Esophagus (tissue), 2 donors: ENCODE data around the gene TAX1BP3. TPM values are rescaled to one million over a fixed set of nuclear protein-coding genes. Genes with fewer than 3 reads are reported as not detected.

Experiments used
- H3K27ac ChIP-seq, 2 donors: one replicate each; pipeline ENCODE4 v1.5.1; 2013; ENCODE audit warnings: low read depth in 2 of 2, mild to moderate bottlenecking in 2 of 2, inconsistent platforms in 1 of 2, low read length in 1 of 2, moderate library complexity in 1 of 2
- H3K27me3 ChIP-seq, 2 donors: one replicate each; pipeline ENCODE4 v1.6.1; 2013; ENCODE audit warnings: low read length in 2 of 2, control low read depth in 1 of 2, mild to moderate bottlenecking in 1 of 2; ENCODE audit not compliant: insufficient read depth in 2 of 2, control insufficient read depth in 1 of 2
- H3K36me3 ChIP-seq, 2 donors: one replicate each; pipeline ENCODE4 v1.6.1; 2013; ENCODE audit warnings: low read length in 1 of 2; ENCODE audit not compliant: control insufficient read depth in 2 of 2, insufficient read depth in 2 of 2
- H3K4me1 ChIP-seq, 2 donors: one replicate each; pipeline ENCODE4 v1.6.1; 2013; ENCODE audit warnings: low read length in 1 of 2; ENCODE audit not compliant: control insufficient read depth in 2 of 2, insufficient read depth in 2 of 2
- H3K4me3 ChIP-seq, 2 donors: one replicate each; pipeline ENCODE4 v1.5.1; 2013; ENCODE audit warnings: low read length in 2 of 2, mild to moderate bottlenecking in 2 of 2, low read depth in 1 of 2, moderate library complexity in 1 of 2
- H3K9me3 ChIP-seq, 2 donors: one replicate each; pipeline ENCODE4 v1.6.1; 2013; ENCODE audit warnings: mild to moderate bottlenecking in 2 of 2, low read depth in 1 of 2, low read length in 1 of 2, moderate library complexity in 1 of 2; ENCODE audit not compliant: control insufficient read depth in 2 of 2, insufficient read depth in 1 of 2
- WGBS, 2 donors: extraction: QIAGEN DNeasy Blood & Tissue Kit; methylation state at CpG; one replicate each; pipeline ENCODE4 v1.1.7; 2013; 5-methylcytosine and 5-hydroxymethylcytosine counted together
- polyA plus RNA-seq, 2 donors: library from polyadenylated mRNA; stranded (reverse); fragments of 200-250 nt; gene quantifications; one replicate each; pipeline ENCODE4 v1.2.3, GENCODE V29; 2013
- donor health status: healthy with polysubstance abuse.
- donor health status: Bipolar disorder and iron deficiency.

TAX1BP3 gene
- polyA plus RNA-seq, 2 donors: 158 to 248 TPM

DNA sequence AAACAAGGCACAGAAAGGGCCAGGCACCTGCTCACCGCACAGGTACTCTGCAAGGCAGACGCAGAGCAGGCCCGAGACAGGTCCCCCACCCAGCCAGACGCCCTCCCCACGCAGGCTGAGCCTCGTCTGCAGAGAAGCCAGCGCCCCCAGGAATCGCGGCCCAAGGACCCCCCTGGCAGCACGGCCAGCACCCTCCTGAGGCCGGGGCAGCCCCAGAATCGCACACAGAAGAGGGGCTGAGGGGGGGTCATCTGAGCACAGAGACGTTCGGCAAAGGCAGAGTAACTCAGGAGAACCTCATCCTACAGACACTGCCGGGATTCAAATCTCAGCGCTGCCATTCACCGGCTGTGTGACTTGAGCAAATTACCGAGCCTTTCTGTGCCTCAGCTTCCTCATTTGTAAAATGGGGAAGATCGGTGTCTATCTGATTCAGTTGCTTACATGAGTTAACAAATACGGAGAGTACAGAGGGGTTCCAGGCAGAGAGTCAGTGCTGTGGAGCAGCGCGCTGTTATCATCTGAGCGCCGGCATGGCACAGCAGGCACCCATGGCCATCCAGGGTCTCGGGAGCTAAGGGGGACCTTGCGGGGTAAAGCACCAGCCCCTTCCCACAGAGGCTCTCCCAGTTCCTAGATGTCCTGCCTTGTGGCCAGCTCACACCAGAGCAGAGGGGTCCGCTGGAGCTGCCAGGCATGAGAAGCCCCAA is 10.6 kb upstream of the TAX1BP3 start:
- Histone ChIP-seq H3K36me3 (no peaks in the 10 kb centered on the region), H3K4me1 (peaks cover 0 to 5% of the 10 kb centered on the region in 2 donors), H3K9me3 (no peaks in the 10 kb centered on the region), H3K4me3 (no peak overlapping the region), H3K27me3 (no peaks in the 10 kb centered on the region), H3K27ac (no peak overlapping the region)
- WGBS, 2 donors: 86 to 90% methylated on average over 27 of the region's 27 CpGs

DNA sequence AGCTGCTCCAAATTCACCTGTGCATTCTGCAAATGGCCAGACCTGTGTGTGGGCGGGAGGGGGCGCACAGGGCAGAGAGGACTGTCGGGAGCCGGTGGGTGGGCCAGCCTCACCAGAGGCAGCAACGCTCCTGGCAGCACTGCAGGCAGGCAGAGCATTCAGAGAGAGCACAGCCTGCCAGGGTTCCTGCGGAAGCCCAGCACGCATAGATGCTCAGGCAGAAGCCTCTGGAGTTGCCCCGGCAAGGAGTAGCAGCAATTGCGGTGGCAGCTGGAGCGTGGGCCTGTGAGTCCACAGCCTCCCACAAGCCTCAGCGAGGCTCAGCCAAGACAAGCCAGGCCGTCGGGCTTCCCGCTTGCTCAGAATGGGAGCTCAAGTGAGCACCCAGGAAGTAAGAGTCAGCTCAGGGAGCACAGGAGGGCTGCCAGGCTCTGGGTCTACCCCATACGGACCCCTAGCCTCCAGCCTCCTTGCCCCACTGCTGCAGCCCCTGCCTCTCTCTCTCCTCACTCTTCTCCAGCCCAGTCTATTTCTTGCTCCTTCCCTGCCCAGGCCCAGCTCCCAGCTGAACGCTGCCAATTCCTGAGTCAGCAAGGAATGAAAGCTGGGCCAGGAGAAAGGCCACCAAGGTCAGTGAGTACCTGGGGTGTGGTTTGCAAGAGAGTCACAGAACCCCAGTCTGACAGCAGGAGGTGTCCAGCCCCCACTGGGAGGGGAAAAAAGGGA is 9.9 kb upstream of the TAX1BP3 start:
- 61 to 64% methylated on average over 16 of the region's 16 CpGs for WGBS, 2 donors
- Histone ChIP-seq H3K36me3 (no peaks in the 10 kb centered on the region), H3K27ac (no peak overlapping the region), H3K4me3 (no peak overlapping the region), H3K9me3 (no peaks in the 10 kb centered on the region), H3K4me1 (peaks cover 0 to 5% of the 10 kb centered on the region in 2 donors), H3K27me3 (no peaks in the 10 kb centered on the region)

DNA sequence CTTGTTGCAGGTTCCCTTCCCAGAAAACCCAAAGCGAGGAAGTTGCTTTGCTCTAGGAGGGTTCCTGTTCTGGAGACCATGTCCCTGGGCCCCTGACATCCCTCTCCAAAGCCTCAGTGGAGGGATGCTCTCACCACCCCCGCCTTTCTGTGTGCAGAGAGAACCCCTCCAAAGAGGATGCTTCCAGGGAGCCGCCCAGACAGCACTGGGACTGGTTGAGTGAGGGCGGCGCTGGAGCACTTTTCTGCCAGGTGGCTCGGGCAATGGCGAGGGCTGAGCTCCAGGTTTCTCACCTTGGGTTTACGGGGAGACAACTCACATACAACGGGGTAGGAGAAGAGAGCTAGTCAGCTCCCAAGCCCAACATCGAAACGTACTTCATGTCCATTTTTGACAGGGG is 7.5 kb upstream of the TAX1BP3 start:
- Histone ChIP-seq H3K4me1 (peaks cover 0 to 5% of the 10 kb centered on the region in 2 donors), H3K36me3 (peaks cover 0 to 3% of the 10 kb centered on the region in 2 donors), H3K27me3 (no peaks in the 10 kb centered on the region), H3K9me3 (no peaks in the 10 kb centered on the region), H3K4me3 (no peak overlapping the region), H3K27ac (no peak overlapping the region)
- 81 to 83% methylated on average over 11 of the region's 11 CpGs for WGBS, 2 donors

DNA sequence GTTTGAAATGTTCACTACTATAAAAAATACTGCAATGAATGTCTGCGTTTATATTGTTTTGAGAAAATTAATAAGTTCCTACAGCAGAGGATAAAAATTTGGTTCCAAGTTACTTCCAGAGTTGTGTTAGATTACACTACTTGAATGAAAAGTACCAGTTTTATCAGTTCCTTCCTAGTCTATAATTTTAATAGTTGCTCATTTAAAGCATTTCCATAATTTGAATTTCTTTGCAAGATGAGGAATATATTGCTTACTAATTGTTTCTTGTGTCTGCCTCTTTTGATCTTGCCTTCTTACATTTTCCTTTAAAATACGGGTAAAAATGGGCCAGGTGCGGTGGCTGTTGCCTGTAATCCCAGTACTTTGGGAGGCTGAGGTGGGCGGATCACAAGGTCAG is 4.2 kb upstream of the TAX1BP3 start:
- WGBS, 2 donors: 94 to 98% methylated on average over 4 of the region's 4 CpGs
- Histone ChIP-seq H3K4me3 (no peak overlapping the region), H3K27me3 (no peaks in the 10 kb centered on the region), H3K9me3 (no peaks in the 10 kb centered on the region), H3K4me1 (no peaks in the 10 kb centered on the region), H3K27ac (no peak overlapping the region), H3K36me3 (peaks cover 0 to 3% of the 10 kb centered on the region in 2 donors)

DNA sequence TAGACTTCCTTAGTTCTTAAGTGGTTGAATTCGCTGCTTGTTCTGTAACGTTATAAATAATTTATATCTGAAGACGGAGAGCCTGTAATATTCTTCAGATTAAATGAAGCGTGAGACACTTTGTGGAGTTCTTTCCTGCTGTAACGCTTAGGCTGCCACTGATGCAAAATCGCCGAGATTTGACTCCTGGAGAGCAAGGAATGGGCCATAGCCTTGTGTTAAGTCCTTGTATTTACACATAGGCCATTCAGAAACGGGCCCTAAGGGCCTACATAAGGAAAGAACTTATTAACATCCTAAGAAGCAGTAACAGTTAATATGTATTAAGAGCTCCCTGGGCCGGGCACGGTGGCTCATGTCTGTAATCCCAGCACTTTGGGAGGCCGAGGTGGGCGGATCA is 1.2 kb upstream of the TAX1BP3 start:
- Histone ChIP-seq H3K27me3 (no peaks in the 10 kb centered on the region), H3K36me3 (peaks cover 0 to 7% of the 10 kb centered on the region in 2 donors), H3K27ac (no peak overlapping the region), H3K4me3 (peak overlapping the region; percentile 77 to 88), H3K4me1 (peaks cover 3% of the 10 kb centered on the region in 2 donors), H3K9me3 (no peaks in the 10 kb centered on the region)
- WGBS, 2 donors: 37 to 38% methylated on average over 12 of the region's 12 CpGs

DNA sequence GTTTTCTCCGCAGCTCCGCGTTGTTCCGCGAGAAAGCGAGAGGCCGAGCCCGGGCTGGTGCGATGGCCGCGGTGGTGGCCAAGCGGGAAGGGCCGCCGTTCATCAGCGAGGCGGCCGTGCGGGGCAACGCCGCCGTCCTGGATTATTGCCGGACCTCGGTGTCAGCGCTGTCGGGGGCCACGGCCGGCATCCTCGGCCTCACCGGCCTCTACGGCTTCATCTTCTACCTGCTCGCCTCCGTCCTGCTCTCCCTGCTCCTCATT is 638 bp upstream of the TAX1BP3 start:
- H3K27ac ChIP-seq: peak overlapping the region; percentile 82 to 94
- H3K27me3 ChIP-seq: no peaks in the 10 kb centered on the region

DNA sequence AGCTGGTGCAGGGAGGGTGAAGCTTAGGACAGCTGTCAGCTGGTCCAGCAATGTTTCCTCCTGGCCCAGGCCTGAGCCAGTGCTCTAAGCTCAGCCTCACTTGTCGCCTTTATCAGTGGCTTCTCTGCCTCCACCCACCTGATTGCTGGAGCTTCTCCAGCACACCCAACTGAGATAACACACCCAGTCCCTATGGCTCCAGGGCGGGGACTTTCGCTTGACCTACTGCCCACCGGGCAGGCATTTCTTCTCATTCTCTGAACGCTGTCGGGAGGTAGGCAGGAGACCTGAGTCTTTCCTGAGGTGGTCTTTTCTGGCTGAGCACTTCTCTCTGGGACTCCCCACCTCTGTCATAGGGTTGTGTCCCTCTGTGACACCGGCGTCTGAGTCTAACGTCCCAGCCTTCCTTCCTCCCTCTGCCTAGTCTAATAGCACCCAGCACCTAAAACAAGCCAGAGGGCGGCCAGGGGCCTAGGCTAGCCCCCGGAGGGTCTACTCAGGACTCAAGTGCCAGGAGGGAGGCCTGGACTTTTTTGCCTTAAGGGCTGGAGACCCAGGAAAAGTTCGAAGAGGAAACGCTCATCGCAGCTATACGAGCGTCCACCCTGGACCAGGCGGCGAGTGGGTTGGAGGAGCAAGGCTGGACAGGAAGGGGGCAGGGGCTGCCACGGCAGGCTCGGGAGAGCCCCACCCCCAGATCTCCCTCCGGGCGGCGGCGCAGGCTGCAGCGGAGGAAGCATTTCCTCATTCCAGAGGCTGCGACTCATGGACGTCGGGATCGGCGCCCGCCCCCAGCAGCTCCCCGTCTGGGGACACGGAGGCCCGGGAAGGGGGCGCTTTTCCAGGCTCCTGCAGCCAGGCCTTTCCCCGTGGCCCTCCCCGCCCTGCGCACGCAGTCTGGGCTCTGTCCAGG is 756 bp downstream of the TAX1BP3 start:
- no peaks in the 10 kb centered on the region for H3K9me3 ChIP-seq
- H3K36me3 ChIP-seq: peaks cover 15 to 23% of the 10 kb centered on the region in 2 donors
- H3K27ac ChIP-seq: peak overlapping the region; percentile 98 to 99
- H3K27me3 ChIP-seq: no peaks in the 10 kb centered on the region
- H3K4me1 ChIP-seq: peaks cover 3% of the 10 kb centered on the region in 2 donors
- WGBS, 2 donors: 3% methylated on average over 34 to 39 of the region's 39 CpGs
- H3K4me3 ChIP-seq: peak overlapping the region; percentile 77 to 94

More for the DNA sequence above, 638 bp upstream of the TAX1BP3 start:
- Histone ChIP-seq H3K9me3 (no peaks in the 10 kb centered on the region), H3K4me3 (peak overlapping the region; percentile 77 to 88), H3K36me3 (peaks cover 3 to 12% of the 10 kb centered on the region in 2 donors), H3K4me1 (peaks cover 3% of the 10 kb centered on the region in 2 donors)
- WGBS, 2 donors: 1% methylated on average over 32 of the region's 32 CpGs

DNA sequence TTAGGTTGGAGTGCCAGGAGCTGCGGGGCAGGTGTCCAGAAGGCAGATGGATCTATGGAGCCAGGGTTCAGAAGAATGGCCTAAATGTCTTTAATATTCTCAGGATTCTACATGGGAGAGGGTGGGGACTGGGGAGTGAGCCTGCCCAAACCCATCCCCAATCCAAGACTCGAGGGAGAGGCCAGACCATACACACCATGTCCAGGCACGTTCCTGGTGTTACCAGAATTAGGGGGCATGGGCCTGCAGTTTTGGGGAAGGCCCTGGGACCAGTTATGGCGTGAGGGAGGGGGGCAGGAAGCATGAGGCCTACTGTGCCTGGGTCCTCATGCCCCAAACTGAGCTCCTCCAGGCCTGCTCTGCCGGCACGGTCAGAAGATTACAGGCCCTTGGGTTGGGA is 1.9 kb downstream of the TAX1BP3 start:
- Histone ChIP-seq H3K36me3 (peaks cover 19 to 27% of the 10 kb centered on the region in 2 donors), H3K4me3 (peak overlapping the region in 1 of 2 donors; percentile 24), H3K27me3 (no peaks in the 10 kb centered on the region), H3K4me1 (peaks cover 3% of the 10 kb centered on the region in 2 donors), H3K9me3 (no peaks in the 10 kb centered on the region), H3K27ac (peak overlapping the region; percentile 79 to 86)
- WGBS, 2 donors: 49 to 60% methylated on average over 6 of the region's 6 CpGs

DNA sequence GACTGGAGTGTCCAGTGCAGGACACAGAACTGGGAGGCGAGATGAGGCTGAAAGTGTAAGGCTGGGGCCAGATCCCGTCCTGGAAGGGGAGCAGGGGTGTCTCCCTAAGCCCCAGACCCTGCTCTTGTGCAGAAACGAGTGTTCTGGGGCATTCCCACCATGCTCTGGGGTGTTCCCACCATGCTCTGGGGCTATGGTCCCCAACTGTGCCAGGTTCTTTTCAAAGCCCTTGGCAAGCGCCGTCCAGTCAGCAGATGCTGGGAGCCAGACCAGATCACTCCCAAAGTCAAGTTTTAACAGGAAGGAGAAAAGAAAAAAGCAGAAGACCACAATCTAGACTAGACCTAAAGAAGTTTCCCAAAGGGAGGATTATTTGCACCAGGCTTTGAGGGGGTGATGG is 2.5 kb downstream of the TAX1BP3 start:
- WGBS, 2 donors: 42 to 73% methylated on average over 5 of the region's 5 CpGs
- Histone ChIP-seq H3K9me3 (no peaks in the 10 kb centered on the region), H3K27me3 (no peaks in the 10 kb centered on the region), H3K36me3 (peaks cover 19 to 28% of the 10 kb centered on the region in 2 donors), H3K27ac (peak overlapping the region; percentile 79 to 86), H3K4me1 (peaks cover 3% of the 10 kb centered on the region in 2 donors), H3K4me3 (peak overlapping the region in 1 of 2 donors; percentile 24)
